Activated T-cell treated with anti-CD3 and anti-CD28 coated beads for 48 hours (primary cell): ENCODE data around the gene KRT20.
"Not testable (repeated sequence)": the region's sequence is repeated elsewhere in the genome, so short reads cannot be mapped to it uniquely, and the experiment has no call there.

Experiments used
- DNase-seq: peaks from one replicate; pipeline ENCODE4 v3.0.0-alpha.2; 2020; ENCODE audit warnings: low read depth

The KRT20 gene

GRCh38 chr17:40884708-40885512 is at the start of gene KRT20:
TSS of gene KRT20 (minus strand) at chr17:40885242. CDS start at chr17:40885185, 57 bp downstream.
- no peak for DNase-seq

GRCh38 chr17:40932608-40933007 is 47.6 kb upstream of the KRT20 start:
- no peak for DNase-seq

GRCh38 chr17:40931311-40931710 is 46.3 kb upstream of the KRT20 start:
- no peak for DNase-seq

- DNase-seq: no peak
These were observed 41.3 kb upstream of the KRT20 start for GRCh38 chr17:40926341-40926740.

- no peak for DNase-seq
These were observed 37.2 kb upstream of the KRT20 start for GRCh38 chr17:40922239-40922638.

DNA sequence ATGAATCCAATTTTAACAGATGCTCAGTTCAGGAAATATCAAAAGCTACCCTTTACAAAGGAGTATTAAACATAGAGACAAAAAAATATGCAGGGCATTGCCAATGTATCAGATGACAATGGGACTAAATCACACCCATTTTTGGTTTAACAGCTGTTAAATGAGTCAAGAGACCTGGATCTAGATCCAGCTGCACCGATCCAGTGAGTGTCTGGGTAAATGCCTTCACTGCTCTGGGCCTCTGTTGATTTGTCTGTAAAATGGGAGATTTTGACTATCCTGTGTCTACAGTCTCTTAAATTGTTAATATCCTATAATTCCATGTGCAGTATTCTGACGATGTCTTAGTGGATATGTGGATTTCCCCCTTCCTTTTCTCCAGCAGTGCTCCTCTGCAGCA is 36.0 kb upstream of the KRT20 start:
- DNase-seq: no peak

GRCh38 chr17:40917116-40917515 is 32.1 kb upstream of the KRT20 start:
- DNase-seq: not testable (repeated sequence)

DNA sequence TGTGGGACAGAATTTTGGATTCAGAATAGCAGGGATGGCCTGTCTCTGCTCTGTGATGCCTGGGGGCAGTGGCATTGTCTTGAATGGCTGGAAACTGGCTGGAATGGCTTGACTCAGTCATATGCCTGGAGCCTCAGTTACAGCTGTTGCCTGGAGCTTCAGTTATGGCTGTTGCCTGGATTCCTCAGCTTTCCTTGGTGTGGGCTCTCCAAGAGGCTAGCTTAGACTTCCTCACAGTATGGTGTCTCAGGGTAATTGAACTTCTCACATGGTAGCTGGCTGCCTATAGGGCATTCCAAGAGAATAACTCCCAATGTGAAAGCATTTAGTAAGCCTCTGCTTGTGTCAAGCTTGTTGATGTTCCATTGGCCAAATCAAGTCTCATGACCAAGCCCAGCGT is 31.3 kb upstream of the KRT20 start:
- DNase-seq: no peak

DNA sequence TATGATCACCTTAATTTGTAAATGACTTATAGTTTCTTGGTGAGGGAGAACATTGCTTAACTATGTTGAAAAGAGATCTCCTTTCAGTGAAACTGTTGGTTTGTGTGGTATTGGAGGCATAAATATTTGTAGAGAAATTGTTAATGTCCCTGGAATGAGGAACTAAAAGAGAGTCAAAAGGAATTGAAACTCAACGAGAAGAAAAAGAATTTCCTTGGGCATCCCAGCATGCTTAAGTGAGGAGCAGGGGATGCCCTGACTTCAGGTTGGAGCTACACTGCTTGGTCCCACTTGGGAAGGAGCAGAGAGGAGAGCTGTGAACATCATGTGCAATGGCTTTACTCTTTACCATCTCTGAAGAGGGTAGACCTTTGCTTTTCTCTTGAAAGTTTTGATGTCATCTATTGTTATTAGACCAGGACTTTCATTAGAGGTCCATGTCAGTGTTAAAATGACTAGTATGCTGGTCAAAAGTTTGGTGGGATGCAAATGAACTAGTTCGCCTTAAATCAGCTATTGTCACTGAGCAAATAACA is 30.7 kb upstream of the KRT20 start:
- DNase-seq: no peak

DNA sequence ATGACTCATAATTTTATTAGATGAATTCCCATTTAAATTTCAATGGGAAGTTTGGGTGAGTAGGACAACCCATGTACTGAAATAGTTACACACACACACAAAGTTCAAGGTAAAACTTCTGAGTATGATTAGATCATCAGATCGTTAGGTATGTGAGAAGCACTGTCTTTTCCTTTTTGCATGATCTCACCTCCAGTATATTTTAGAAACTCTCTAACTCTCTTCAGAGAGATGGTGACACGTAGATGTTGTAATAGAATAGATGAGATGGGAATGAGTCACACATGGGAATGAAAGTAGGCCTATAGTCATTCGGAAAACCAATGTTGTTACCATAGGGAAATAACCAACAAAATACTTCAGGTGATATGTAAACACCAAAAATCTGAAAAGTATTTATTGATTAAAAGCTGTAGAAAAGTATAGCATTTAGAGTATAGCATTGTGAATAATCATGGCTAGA is 30.2 kb upstream of the KRT20 start:
- no peak for DNase-seq

- no peak for DNase-seq
These were observed 29.2 kb upstream of the KRT20 start for GRCh38 chr17:40914075-40914855.

GRCh38 chr17:40912486-40913210 is 27.6 kb upstream of the KRT20 start:
- no peak for DNase-seq

DNA sequence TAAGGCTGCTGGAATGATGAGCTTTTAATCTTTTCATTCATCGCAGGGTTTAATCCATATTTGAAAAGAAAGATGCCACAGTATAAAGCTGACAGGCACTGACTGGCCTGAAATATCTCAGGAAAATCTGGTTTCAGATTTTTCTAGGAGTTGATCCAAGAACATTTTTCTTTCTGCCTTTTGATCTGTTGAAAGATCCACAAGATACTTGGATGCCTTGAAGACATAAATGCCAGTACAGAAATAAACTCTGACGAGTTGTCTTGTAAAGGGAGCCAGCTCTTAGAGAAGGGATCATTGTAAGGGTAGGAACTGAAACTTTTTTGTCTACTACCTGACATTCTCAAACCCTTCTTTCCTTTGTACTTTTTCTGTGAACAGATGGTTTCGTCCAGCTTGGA is 25.4 kb upstream of the KRT20 start:
- DNase-seq: no peak

DNA sequence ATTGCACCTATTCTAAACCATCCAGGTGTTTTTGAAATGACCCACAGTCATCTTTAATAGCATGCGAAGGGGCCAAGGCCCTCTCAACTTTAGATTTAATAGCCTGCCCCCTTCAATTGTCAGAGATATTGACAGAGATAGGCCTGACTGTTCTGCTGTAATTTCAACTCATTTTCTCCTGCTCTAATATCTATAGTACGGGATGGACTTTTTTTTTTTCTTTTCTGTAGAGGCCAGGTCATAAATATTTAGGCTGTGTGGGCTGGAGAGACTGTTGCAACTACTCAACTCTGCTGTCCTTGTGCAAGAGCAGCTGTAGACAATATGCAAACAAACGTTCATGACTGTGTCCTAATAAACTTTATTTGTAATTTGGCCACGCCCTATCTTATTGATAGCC is 24.7 kb upstream of the KRT20 start:
- DNase-seq: no peak

DNA sequence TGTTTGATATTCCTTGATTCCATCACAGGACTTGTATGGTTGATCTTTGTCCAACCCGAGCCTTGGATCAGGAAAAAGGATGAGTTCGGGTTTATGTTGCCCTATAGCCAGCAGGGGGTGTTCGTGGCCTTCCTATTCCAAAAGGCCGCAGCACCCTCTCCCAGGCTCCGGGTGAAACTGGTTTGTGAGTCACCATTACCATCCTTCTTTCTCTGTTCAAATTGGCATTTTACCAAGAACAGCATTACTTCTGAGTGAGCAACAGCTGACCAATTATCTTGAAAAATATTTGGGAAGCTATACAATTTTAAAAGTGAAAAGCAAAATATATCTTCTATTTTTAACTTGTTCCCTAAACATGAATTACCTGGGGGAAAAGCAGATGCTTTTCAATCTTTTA is 24.3 kb upstream of the KRT20 start:
- peak; percentile 44 for DNase-seq

DNA sequence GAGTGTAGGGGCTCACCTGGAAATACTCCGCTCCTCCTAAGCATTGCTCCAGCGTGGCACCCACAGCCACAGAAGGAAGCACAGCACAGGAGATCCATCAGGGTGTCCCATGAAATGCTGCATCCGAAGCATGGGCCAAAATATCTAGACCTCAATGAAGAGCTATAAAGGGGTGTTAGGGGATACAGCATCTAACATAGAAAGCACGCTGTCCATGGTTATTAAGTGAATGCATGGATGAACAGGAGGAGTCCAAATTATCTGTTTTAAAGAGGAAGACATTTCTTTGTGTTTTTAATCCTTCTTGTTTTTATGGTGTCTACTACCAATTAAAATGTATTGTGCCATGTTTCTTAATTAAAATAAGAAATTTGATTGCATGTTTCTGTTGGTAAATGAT is 21.6 kb upstream of the KRT20 start:
- no peak for DNase-seq

DNA sequence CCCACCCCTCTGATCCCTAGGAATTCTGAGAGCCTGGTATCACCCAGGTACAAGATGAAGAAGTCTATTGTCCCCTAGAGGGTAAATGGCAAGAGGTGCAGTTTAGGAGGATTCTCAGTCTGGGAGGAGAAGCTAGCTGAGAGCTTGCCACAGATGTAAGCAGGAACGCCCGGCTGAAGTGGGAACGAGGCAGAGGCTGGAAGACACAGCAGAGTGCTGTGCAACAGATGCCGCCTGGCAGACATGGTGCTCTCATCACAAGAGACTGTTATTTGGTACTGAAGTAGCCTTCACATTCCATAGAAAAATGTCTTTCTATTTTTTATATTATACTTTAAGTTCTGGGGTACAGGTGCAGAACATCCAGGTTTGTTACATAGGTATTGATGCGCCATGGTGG is 20.3 kb upstream of the KRT20 start:
- no peak for DNase-seq

GRCh38 chr17:40903129-40903847 is 18.2 kb upstream of the KRT20 start:
- no peak for DNase-seq

DNA sequence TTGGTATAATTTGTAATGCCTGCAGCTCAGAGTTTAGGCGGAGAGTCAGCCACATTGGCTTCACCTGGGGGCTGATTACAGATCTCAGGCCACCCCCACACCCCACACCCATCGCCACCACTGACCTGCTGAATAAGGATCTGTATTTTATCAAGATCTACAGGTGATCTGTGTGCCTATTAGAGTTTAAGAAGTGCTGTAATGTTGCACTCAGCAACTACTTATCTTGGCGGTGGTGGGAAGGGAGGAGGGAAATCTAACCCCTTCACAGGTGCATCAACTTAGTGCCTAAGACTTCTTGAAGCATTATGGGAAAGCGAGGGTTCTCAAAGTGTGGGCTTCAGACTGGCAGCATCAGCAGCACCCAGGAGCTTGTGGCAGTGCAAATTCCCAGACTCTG is 17.5 kb upstream of the KRT20 start:
- no peak for DNase-seq

DNA sequence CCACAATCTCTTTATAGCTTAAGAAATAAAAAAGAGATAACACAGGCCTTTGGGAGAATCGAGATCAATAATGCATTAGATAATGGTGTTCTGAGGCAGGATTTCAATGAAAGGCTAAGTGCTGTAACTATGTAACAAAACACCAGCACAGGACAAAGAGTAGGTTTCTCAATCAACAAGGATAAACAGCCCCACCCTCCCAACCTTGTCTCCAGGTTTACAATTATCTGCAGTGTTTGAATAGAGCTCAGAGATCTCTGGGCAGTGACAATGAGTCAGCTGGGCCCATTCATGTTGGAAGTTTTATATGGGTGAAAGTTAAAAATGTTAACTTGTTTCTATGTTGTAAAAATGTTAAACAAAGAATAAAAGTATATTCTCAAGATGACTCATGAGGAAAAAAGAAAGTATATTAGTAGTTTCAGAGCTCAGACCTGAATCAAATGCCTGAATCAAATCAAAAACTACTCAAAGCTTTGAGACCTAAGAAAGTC is 17.0 kb upstream of the KRT20 start:
- DNase-seq: no peak

DNA sequence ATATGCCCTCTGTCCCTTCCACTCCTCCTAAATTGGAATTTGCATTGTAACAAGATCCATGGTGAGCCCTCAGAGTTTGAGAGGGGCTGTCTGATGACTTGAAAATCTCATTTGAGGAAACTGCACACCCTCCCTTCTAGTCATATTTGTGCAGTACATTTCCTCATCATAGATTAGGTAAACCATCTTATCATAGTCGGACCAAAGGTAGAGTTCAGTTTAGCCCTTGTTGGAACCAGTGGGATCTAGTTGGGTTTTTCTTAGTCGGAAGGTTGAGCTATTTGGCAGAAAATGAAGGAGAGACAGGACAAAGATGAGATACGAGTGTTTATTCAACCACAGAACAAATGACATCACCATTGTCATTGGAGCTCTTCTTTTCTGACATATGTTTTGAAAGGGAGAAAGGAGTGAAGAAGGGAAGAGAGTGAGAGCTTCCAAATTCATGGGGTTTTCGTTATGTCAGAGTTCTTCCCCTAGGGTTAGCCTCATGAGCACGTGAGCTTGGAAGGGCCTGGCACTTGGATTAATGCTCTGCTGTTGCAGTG is 15.8 kb upstream of the KRT20 start:
- no peak for DNase-seq
